NOMO-1 treated with DMSO at 0.1 percent for 48 hours (cell line): ENCODE data around the gene R3HDML.
"Not testable (repeated sequence)": the region's sequence is repeated elsewhere in the genome, so short reads cannot be mapped to it uniquely, and the experiment has no call there.

Source experiments
- DNase-seq: peaks from one replicate; lab custom pipeline; 2025; ENCODE audit not compliant: unreplicated experiment; lab: John Stamatoyannopoulos, UW

The R3HDML gene

DNA sequence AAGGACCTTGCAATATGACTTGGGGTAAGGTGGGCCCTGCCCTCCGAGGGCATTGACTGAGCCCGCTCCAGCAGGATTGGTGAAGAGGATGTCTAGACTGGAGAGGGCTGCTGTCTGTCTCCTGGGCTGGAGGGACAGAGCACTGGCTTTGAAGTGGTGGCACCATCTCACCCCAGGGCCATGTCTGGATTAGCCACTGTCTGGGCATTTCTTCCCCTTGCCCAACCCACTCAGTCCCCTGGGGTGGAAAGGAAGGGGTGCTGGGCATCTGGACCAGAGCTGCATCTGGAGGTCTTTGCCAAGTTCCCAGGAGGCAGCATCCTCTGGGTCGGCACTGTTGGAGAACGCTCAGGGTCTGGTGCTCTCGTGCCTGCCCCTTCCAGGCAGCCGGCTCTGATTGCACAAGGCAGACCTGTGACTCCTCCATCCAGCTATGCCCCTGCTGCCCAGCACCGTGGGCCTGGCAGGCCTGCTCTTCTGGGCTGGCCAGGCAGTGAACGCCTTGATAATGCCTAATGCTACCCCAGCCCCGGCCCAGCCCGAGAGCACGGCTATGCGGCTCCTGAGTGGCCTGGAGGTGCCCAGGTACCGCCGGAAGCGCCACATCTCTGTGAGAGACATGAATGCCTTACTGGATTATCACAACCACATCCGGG lies at the start of gene R3HDML:
R3HDML (plus strand) TSS at position 319 of the 656 bp plus-strand sequence; CDS start at position 434, 115 bp downstream.
- DNase-seq: no peak

- no peak for DNase-seq
Observed at GRCh38 chr20:44287272-44288097, 49.4 kb upstream of the R3HDML start.

DNA sequence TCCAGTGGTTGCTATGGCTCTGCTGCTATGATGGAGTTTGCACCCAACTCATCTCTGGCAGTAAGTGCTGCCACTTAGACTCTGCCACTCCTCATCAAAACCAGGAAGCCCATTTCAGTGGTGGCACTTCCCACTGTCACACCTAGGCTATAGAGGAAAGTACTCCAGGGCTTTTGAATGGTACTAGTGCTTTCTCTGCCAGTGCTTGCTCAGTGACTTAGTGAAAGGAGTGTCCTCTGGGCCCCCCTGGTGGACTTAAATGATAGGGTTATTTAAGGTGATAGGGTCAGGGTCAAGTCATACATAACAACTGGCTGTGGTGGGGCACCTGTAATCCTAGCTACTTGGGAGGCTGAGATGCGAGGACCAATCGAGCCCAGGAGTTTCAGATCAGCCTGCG lies 48.6 kb upstream of the R3HDML start:
- DNase-seq: no peak

DNA sequence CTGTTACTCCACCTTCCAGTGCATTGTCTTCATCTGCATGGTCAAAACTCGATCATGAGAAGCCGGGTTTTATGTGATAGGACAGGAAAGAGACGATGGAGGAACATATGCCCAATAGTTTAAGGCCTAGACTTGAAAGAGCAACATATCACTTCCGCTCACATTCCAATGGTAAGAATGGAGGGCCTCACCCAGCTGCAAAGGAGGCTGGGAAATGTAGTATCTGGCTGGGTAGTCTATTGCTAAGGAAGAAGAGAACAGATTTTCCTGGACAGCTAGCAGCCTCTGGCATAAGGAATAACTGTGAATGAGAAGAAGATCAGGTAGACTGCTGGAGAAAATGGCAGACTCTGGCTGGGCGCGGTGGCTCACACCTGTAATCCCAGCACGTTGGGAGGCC lies 45.1 kb upstream of the R3HDML start:
- no peak for DNase-seq

- DNase-seq: no peak
Observed at GRCh38 chr20:44296011-44296410, 40.8 kb upstream of the R3HDML start.

DNA sequence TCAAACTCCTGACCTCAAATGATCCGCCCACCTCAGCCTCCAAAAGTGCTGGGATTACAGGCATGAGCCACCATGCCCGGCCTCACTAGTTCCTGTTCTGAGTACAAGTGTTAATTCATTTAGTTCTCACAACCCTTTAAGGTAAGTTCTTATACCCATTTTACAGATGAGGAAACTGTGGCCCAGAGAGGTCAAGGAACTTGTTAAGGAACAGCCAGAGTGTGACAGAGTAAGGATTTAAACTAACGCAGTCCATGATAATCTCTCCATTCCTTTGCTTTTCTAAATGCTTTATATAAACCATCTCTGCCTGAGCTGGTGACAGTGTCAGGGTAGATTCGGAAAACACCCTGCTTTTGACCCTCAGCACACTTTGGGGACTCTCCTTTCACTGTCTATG lies 39.1 kb upstream of the R3HDML start:
- no peak for DNase-seq

DNA sequence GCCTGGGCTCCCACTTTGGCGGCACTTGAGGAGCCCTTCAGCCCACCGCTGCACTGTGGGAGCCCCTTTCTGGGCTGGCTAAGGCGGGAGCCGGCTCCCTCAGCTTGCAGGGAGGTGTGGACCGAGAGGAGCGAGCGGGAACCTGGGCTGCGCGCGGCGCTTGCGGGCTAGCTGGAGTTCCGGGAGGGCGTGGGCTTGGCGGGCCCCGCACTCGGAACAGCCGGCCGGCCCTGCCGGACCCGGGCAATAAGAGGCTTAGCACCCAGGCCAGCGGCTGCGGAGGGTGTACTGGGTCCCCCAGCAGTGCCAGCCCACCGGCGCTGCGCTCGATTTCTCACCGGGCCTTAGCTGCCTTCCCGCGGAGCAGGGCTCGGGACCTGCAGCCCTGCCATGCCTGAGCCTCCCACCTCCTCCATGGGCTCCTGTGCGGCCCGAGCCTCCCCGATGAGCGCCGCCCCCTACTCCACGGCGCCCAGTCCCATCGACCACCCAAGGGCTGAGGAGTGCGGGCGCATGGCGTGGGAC lies 37.8 kb upstream of the R3HDML start:
- DNase-seq: not testable (repeated sequence)

GRCh38 chr20:44301285-44301684 lies 35.6 kb upstream of the R3HDML start:
- DNase-seq: no peak

GRCh38 chr20:44302026-44302669 lies 34.7 kb upstream of the R3HDML start:
- no peak for DNase-seq

DNA sequence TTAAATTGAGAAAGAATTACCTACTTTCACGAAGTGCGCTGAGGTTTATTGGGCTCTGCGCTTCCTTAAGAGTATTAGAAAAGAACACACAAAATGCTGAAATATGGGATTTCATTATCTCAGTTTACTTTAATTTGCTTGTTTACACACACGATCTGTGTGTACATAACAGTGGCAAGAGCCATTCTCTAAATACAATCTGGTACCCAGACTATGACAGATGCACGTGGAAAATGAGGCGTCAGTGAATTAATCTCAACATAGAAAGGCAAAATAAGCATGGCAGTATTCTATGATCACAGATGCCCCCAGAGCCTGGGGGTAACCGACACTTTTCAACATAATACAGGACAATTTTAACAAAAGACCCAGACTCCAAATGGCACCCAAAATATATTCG lies 34.1 kb upstream of the R3HDML start:
- no peak for DNase-seq

- DNase-seq: no peak
Observed at GRCh38 chr20:44304383-44304782, 32.5 kb upstream of the R3HDML start.

- DNase-seq: no peak
Observed at GRCh38 chr20:44306927-44307326, 29.9 kb upstream of the R3HDML start.

GRCh38 chr20:44309763-44310663 lies 26.8 kb upstream of the R3HDML start:
- DNase-seq: peak; percentile 40

- peak; percentile 91 for DNase-seq
Observed at GRCh38 chr20:44310664-44311639, 25.9 kb upstream of the R3HDML start, which contains the start of gene FITM2. Gene FITM2 (minus strand): TSS chr20:44311202. CDS start chr20:44311148, 54 bp downstream.

- DNase-seq: no peak
Observed at GRCh38 chr20:44314870-44315269, 22.0 kb upstream of the R3HDML start.

DNA sequence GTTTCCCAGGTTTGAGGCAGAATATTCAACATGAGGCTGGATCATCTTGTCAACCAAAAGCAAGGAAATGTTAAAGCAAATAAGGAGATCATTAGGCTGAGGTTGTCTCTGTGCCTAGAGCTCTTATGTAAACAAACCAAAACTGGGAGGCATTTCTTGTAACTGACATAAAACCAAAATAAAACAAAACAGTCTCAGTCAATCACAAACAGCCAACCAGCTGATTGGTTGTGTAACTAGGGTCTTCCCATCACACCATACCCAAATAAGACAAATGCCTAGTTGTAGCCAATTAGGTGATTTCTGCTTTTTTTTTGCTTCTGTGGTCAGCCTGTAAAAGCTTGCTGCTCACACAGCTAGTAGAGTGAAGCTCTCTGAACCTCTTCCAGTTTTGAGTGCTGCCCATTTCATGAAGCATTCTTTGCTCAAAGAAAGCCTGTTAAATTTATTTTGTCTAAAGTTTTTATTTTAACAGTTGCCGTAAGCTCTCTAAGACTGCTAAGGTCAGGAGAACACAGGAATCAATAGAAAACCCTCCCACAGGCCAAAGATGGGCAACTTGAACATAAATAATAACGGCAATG lies 16.9 kb upstream of the R3HDML start:
- peak; percentile 20 for DNase-seq

GRCh38 chr20:44324343-44324742 lies 12.5 kb upstream of the R3HDML start:
- DNase-seq: no peak

- no peak for DNase-seq
Observed at GRCh38 chr20:44326391-44327159, 10.3 kb upstream of the R3HDML start.
